Tibial nerve (tissue), 3 donors: Measurements from ENCODE around the gene PYHIN1.

Source experiments
- CTCF ChIP-seq, 5 experiments: fragments of 200-600 bp in 3 of 5; fragments of 450-650 bp in 2 of 5; sonication (generic) in 3 of 5; IDR thresholded peaks; one replicate each; pipeline ENCODE4 v1.5.1; 2016 to 2019; ENCODE audit warnings: antibody characterized with exemption in 5 of 5, mild to moderate bottlenecking in 3 of 5, moderate library complexity in 2 of 5
- POLR2A ChIP-seq, 2 donors: fragments of 450-650 bp; IDR thresholded peaks; one replicate each; pipeline ENCODE4 v1.6.1; 2017; ENCODE audit warnings: antibody characterized with exemption in 2 of 2, mild to moderate bottlenecking in 2 of 2, moderate library complexity in 2 of 2

DNA sequence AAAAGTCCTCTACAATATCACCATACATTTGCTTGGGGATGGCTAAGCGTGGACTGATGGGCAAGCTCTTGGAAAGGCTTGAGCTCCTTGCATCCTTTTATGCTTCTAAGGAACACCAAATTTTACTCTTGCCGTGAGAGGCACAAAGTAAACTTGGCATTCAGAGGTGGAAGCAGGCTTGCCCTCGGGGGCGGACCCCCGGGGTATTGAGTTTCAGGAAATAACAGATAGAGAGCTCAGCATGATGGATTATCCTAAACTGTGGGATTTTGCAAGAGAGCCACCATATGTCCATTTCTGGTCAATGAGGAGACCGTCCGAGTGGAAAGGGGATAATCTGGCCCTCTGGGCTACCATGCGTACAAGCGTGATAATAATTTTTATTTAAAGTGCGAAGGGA lies 92.4 kb downstream of the PYHIN1 start:
- TF ChIP-seq CTCF (IDR thresholded peaks at IDR 0.05) (no peak), POLR2A (IDR thresholded peaks at IDR 0.05) (no peak)
